Astrocyte (in vitro differentiated cells and primary cell): Measurements from ENCODE around the gene HSF5.

ENCODE experiments used
- EZH2 ChIP-seq: IDR thresholded peaks from 2 replicates; pipeline ENCODE4 v1.6.1; 2012; ENCODE audit warnings: mild to moderate bottlenecking, low read length, inconsistent platforms; ENCODE audit not compliant: insufficient read depth
- TF ChIP-seq, protein P1 (sequence below): IDR thresholded peaks from 2 replicates; pipeline ENCODE4 v1.5.1; 2011; ENCODE audit warnings: low read depth, mild to moderate bottlenecking, inconsistent platforms, low read length, moderate library complexity; ENCODE audit not compliant: insufficient read depth

DNA sequence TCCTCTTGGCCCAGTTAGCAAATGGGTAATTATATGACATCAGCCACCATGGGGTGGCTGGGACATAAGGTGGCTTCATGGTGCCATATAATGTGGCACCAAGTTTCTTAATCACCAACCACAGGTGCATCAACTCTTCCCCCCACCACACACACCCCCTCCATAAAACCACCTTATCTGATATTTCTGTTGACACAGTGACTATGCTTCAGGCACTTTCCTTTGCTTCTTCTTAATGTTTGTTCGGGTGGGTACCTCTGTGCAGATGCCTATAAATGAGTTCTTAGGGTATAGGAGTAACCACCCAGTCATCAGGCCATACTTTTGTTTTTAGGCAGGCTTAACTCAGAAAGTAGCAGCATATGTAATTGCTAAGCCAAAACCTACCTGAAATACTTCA is 100.4 kb downstream of the HSF5 start:
- TF ChIP-seq, protein P1, sequence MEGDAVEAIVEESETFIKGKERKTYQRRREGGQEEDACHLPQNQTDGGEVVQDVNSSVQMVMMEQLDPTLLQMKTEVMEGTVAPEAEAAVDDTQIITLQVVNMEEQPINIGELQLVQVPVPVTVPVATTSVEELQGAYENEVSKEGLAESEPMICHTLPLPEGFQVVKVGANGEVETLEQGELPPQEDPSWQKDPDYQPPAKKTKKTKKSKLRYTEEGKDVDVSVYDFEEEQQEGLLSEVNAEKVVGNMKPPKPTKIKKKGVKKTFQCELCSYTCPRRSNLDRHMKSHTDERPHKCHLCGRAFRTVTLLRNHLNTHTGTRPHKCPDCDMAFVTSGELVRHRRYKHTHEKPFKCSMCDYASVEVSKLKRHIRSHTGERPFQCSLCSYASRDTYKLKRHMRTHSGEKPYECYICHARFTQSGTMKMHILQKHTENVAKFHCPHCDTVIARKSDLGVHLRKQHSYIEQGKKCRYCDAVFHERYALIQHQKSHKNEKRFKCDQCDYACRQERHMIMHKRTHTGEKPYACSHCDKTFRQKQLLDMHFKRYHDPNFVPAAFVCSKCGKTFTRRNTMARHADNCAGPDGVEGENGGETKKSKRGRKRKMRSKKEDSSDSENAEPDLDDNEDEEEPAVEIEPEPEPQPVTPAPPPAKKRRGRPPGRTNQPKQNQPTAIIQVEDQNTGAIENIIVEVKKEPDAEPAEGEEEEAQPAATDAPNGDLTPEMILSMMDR: no peak
- no peak for TF ChIP-seq EZH2
